HL-60 (cell line): Measurements from ENCODE around the gene FOXO6.

Experiments used
- GABPA ChIP-seq: IDR thresholded peaks from 2 replicates; pipeline ENCODE4 v1.6.1; 2012; ENCODE audit warnings: low read depth
- POLR2AphosphoS5 ChIP-seq: IDR thresholded peaks from 2 replicates; pipeline ENCODE4 v1.6.1; 2012; ENCODE audit warnings: low read depth
- REST ChIP-seq: IDR thresholded peaks from 2 replicates; pipeline ENCODE4 v1.6.1; 2012; ENCODE audit warnings: low read depth; ENCODE audit not compliant: insufficient replicate concordance
- SPI1 ChIP-seq: IDR thresholded peaks from 2 replicates; pipeline ENCODE4 v1.6.1; 2012; ENCODE audit warnings: low read depth, mild to moderate bottlenecking, borderline replicate concordance
- TF ChIP-seq, protein P1 (sequence below): IDR thresholded peaks from one replicate; pipeline ENCODE4 v1.5.1; 2011; ENCODE audit warnings: low read length, control low read depth, inconsistent platforms; ENCODE audit not compliant: insufficient read depth

DNA sequence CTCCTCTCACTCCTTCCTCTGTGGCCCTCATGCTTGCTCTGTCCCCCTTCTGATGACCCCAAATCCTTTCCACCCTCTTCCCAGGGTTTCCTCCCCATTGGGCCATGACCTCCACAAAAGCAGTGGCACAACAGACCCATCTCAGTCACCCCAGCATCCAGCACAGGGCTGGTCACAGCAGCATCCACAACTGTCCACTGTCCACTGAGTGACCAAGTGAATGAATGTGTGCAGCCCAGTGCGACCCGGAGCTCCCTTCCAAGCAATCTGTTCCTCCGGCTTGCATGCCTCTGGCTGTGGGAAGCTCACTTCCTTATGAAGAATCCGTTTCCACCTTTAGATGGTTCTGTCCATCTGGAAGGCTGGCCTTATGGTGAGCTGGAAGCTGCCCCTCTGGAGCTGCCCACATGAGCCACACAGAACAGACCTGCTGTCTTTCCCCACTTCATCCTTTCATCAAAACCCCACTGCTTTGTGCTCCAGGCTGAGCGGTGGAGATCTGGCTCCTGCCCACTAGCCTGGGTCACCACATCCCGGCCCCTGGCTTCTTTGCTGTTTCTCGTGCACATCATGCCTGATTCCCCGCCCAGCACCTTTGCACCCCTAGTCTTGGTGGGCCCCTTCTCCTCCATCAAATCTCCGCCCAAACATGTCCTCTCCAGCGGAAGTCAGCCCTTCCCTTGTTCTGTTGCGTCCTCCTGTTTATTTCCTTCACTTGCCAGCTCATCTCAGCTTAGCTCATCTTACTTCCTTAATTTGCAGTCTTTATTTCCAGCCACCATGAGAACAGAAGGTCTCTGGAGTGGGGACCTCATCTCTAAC is 66.9 kb downstream of the FOXO6 start:
- TF ChIP-seq, protein P1, sequence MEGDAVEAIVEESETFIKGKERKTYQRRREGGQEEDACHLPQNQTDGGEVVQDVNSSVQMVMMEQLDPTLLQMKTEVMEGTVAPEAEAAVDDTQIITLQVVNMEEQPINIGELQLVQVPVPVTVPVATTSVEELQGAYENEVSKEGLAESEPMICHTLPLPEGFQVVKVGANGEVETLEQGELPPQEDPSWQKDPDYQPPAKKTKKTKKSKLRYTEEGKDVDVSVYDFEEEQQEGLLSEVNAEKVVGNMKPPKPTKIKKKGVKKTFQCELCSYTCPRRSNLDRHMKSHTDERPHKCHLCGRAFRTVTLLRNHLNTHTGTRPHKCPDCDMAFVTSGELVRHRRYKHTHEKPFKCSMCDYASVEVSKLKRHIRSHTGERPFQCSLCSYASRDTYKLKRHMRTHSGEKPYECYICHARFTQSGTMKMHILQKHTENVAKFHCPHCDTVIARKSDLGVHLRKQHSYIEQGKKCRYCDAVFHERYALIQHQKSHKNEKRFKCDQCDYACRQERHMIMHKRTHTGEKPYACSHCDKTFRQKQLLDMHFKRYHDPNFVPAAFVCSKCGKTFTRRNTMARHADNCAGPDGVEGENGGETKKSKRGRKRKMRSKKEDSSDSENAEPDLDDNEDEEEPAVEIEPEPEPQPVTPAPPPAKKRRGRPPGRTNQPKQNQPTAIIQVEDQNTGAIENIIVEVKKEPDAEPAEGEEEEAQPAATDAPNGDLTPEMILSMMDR, result no peak
- TF ChIP-seq REST (no peak), GABPA (no peak; the same call in 1 of the 2 replicates), POLR2AphosphoS5 (no peak), SPI1 (peak; percentile 58; the same call in 1 of the 2 replicates)
